HepG2 (cell line): ENCODE results near the gene SLC44A4.

Experiments used
- CTCF ChIP-seq: sonication (generic); formaldehyde crosslinking; IDR thresholded peaks from 2 replicates; pipeline ENCODE4 v1.5.0; 2020; ENCODE audit warnings: mild to moderate bottlenecking, missing genetic modification reagents, moderate library complexity
- EP300 ChIP-seq, 3 experiments: sonication (generic) in 1 of 3; formaldehyde crosslinking in 1 of 3; IDR thresholded peaks; 2 replicates each; pipeline versions ENCODE4 v1.5.1 to v1.6.1; 2011 to 2020; ENCODE audit warnings: low read depth in 2 of 3, low read length in 2 of 3, borderline replicate concordance in 1 of 3, improper control_type of control experiment in 1 of 3, mild to moderate bottlenecking in 1 of 3, missing genetic modification reagents in 1 of 3, moderate library complexity in 1 of 3
- SATB2 ChIP-seq: sonication (generic); formaldehyde crosslinking; IDR thresholded peaks from 2 replicates; pipeline ENCODE4 v1.5.0; 2020; ENCODE audit warnings: missing genetic modification reagents
- SIN3A ChIP-seq: IDR thresholded peaks from 2 replicates; pipeline ENCODE4 v1.6.1; 2011; ENCODE audit warnings: low read depth, mild to moderate bottlenecking, control low read depth, low read length, borderline replicate concordance
- SP1 ChIP-seq, 2 experiments: fragments of 450-650 bp in 1 of 2; sonication (generic) in 1 of 2; formaldehyde crosslinking in 1 of 2; IDR thresholded peaks; 2 replicates each; pipeline versions ENCODE4 v1.4.0 to v1.6.1; 2016 to 2020; ENCODE audit warnings: missing genetic modification reagents in 1 of 2
- STAT5B ChIP-seq: sonication (generic); formaldehyde crosslinking; IDR thresholded peaks from 2 replicates; pipeline ENCODE4 v1.4.0; 2020; ENCODE audit warnings: missing genetic modification reagents
- YY1 ChIP-seq: IDR thresholded peaks from 2 replicates; pipeline ENCODE4 v1.6.1; 2011; ENCODE audit warnings: low read length, low read depth, moderate library complexity, mild to moderate bottlenecking; ENCODE audit not compliant: insufficient read depth, insufficient replicate concordance
- ZNF205 ChIP-seq: IDR thresholded peaks from 2 replicates; pipeline ENCODE4 v1.6.1; 2018; ENCODE audit warnings: missing biosample characterization, missing genetic modification reagents
- ZNF839 ChIP-seq: sonication (generic); formaldehyde crosslinking; IDR thresholded peaks from 2 replicates; pipeline ENCODE4 v1.4.0; 2020; ENCODE audit warnings: missing genetic modification reagents, mild to moderate bottlenecking, borderline replicate concordance
- TF ChIP-seq, protein P1 (sequence below): sonication (generic); formaldehyde crosslinking; IDR thresholded peaks from 2 replicates; pipeline ENCODE4 v1.4.0; 2020; ENCODE audit warnings: missing genetic modification reagents, borderline replicate concordance
- TF ChIP-seq, protein P2 (sequence below): sonication (generic); formaldehyde crosslinking; IDR thresholded peaks from 2 replicates; pipeline ENCODE4 v1.4.0; 2020; ENCODE audit warnings: missing genetic modification reagents

GRCh38 chr6:31860349-31860748, 18.4 kb downstream of the SLC44A4 start:
- TF ChIP-seq CTCF (CRISPR knock-in tag) (no peak), SP1 (IDR thresholded peaks at IDR 0.05) (no peak), SP1 (CRISPR knock-in tag; IDR thresholded peaks at IDR 0.05) (no peak), EP300 (IDR thresholded peaks at IDR 0.05; ENCODE audit: low read depth in 2 of 2, low read length in 2 of 2) (no peak), EP300 (CRISPR knock-in tag; IDR thresholded peaks at IDR 0.05; ENCODE audit: borderline replicate concordance) (no peak), SIN3A (no peak), YY1 (no peak), ZNF839 (CRISPR knock-in tag) (no peak), SATB2 (CRISPR knock-in tag) (no peak), ZNF205 (no peak), STAT5B (CRISPR knock-in tag) (no peak)
- TF ChIP-seq, protein P1, sequence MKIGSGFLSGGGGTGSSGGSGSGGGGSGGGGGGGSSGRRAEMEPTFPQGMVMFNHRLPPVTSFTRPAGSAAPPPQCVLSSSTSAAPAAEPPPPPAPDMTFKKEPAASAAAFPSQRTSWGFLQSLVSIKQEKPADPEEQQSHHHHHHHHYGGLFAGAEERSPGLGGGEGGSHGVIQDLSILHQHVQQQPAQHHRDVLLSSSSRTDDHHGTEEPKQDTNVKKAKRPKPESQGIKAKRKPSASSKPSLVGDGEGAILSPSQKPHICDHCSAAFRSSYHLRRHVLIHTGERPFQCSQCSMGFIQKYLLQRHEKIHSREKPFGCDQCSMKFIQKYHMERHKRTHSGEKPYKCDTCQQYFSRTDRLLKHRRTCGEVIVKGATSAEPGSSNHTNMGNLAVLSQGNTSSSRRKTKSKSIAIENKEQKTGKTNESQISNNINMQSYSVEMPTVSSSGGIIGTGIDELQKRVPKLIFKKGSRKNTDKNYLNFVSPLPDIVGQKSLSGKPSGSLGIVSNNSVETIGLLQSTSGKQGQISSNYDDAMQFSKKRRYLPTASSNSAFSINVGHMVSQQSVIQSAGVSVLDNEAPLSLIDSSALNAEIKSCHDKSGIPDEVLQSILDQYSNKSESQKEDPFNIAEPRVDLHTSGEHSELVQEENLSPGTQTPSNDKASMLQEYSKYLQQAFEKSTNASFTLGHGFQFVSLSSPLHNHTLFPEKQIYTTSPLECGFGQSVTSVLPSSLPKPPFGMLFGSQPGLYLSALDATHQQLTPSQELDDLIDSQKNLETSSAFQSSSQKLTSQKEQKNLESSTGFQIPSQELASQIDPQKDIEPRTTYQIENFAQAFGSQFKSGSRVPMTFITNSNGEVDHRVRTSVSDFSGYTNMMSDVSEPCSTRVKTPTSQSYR (CRISPR knock-in tag), result no peak
- TF ChIP-seq, protein P2, sequence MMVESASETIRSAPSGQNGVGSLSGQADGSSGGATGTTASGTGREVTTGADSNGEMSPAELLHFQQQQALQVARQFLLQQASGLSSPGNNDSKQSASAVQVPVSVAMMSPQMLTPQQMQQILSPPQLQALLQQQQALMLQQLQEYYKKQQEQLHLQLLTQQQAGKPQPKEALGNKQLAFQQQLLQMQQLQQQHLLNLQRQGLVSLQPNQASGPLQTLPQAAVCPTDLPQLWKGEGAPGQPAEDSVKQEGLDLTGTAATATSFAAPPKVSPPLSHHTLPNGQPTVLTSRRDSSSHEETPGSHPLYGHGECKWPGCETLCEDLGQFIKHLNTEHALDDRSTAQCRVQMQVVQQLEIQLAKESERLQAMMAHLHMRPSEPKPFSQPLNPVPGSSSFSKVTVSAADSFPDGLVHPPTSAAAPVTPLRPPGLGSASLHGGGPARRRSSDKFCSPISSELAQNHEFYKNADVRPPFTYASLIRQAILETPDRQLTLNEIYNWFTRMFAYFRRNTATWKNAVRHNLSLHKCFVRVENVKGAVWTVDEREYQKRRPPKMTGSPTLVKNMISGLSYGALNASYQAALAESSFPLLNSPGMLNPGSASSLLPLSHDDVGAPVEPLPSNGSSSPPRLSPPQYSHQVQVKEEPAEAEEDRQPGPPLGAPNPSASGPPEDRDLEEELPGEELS (CRISPR knock-in tag), result no peak
